Measurements from ENCODE around the gene MICAL2.

MICAL2 gene

DNA sequence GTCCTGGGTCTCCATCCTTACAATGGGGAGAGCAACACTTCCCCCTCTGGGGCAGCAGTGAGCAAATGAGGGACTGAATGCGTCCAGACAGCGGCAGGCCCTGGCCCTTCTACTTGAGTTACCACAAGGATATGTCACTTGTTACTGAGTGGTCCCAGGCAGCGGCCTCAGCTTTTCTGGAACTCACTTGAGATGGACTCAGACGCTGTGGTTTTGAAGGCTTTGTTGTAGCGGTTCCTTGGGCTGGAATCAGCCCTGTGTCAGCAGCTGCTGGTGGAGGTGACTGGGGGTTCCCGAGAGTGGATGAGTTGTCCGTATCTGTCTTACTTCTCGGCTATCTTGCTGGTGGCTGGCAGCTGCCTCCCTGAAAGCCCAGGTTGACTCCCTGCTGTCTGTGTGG, 77.0 kb downstream of the MICAL2 start:
- Mint-ChIP-seq H3K4me1 (ENCODE audit: low read depth) (peaks cover 61% of the 10 kb centered on the region), H3K27ac (peak overlapping the region; percentile 72), H3K9me3 (no peaks in the 10 kb centered on the region)

DNA sequence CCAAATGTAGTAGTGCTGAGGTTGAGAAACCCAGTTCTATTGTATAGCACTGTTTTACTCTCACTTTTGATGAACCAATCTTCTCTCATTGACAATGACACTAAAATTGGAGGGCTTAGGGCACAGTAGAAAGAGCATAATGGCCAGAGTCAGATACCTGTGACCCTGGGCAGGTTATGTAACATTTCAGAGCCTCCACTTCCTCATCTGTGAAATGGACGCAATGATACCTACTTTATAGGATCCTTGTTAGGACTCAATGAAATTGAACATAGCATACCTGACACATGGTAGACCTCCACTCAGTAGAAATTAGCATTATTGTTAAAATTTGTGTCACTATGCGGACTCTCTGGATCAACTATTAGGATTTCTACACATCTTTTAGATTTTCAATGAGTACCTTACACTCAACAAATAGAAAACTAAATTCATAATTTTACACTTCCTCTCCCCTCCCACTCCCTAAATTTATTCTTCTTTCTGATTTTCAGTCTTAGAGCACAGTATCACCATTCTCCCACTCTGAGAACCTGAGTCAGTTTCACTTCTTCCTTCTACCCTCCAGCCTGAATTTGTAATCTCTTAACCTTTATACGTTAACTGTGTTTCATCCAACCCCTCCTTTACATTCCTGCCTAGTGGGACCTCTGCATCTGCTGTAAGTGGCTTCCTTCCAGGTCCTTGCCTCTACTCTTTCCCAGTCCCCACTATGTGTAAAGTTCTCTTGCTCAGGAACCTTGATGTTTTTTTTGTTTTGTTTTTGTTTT, 78.3 kb downstream of the MICAL2 start:
- peak overlapping the region; percentile 90 for H3K27ac Mint-ChIP-seq
- H3K4me1 Mint-ChIP-seq (ENCODE audit: low read depth), result peaks cover 72% of the 10 kb centered on the region
- peak overlapping the region; percentile 60 for H3K4me3 Mint-ChIP-seq

More for the DNA sequence above, 77.0 kb downstream of the MICAL2 start:
- H3K27me3 Mint-ChIP-seq, result no peaks in the 10 kb centered on the region
- peaks cover 10% of the 10 kb centered on the region for H3K36me3 Mint-ChIP-seq (ENCODE audit: low read depth)
- peak; percentile 57 for DNase-seq
- H3K4me3 Mint-ChIP-seq, result no peak overlapping the region

DNA sequence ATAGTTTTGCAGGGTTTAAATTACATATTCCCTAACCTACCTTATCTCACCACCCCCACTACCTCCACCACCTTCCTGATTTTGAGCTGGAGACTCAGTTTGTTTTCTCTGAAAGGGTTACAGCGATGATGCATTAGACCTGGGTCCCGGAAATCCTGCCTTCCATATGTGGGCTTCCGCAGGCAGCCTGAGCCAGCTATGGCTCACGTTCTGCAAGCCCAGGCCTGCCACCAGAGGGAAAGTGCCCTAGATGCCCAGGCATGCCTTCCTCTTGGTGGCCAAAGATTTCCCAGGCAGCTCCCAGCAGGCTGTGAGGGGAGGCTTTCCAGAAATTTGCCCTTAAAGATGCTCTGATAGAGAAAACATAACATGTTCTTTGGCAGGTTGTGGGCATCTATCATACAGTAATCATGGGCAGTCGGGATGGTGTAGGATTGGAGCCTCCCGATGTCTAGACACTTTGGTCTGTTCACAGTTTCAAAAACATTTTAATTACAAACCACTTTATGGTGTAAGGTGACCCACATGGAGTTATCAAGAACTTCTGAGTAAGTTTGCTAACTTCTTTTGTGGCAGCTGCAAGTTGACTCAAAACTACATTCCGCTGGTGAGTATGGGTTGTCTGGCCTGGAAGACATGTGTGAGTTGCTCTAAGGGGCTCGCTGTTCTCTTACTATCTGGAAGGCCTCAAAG, 79.3 kb downstream of the MICAL2 start:
- Mint-ChIP-seq H3K27me3 (no peaks in the 10 kb centered on the region), H3K4me1 (ENCODE audit: low read depth) (peaks cover 80% of the 10 kb centered on the region), H3K36me3 (ENCODE audit: low read depth) (peaks cover 13% of the 10 kb centered on the region), H3K27ac (peak overlapping the region; percentile 90), H3K4me3 (peak overlapping the region; percentile 60), H3K9me3 (no peaks in the 10 kb centered on the region)
- peak; percentile 58 for DNase-seq

More for the DNA sequence above, 78.3 kb downstream of the MICAL2 start:
- Mint-ChIP-seq H3K9me3 (no peaks in the 10 kb centered on the region), H3K36me3 (ENCODE audit: low read depth) (peaks cover 13% of the 10 kb centered on the region), H3K27me3 (no peaks in the 10 kb centered on the region)
- no peak for DNase-seq

DNA sequence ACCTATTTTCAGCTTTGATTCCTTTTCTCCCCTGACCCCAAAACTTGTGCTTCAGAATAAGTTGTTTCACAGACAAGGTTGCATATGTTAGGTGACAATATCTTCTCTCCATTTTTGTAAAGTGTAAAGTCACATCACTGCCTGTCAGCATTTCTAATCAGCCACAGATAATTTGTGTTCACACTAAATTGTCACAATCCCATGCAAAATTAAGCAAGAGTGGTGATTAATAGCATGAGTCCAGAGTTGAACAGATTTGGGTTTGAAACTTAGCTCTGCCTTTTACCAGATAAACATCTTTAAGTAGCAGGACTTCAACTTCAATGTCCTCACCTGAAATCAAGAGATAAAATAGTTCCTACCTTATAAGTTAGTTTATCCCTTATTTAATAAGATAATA, 80.1 kb downstream of the MICAL2 start:
- no peak for DNase-seq
- peak overlapping the region; percentile 90 for H3K27ac Mint-ChIP-seq
- H3K36me3 Mint-ChIP-seq (ENCODE audit: low read depth), result peaks cover 13% of the 10 kb centered on the region
- H3K9me3 Mint-ChIP-seq, result no peaks in the 10 kb centered on the region
- H3K4me3 Mint-ChIP-seq, result peak overlapping the region; percentile 60
- no peaks in the 10 kb centered on the region for H3K27me3 Mint-ChIP-seq
- H3K4me1 Mint-ChIP-seq (ENCODE audit: low read depth), result peaks cover 84% of the 10 kb centered on the region

DNA sequence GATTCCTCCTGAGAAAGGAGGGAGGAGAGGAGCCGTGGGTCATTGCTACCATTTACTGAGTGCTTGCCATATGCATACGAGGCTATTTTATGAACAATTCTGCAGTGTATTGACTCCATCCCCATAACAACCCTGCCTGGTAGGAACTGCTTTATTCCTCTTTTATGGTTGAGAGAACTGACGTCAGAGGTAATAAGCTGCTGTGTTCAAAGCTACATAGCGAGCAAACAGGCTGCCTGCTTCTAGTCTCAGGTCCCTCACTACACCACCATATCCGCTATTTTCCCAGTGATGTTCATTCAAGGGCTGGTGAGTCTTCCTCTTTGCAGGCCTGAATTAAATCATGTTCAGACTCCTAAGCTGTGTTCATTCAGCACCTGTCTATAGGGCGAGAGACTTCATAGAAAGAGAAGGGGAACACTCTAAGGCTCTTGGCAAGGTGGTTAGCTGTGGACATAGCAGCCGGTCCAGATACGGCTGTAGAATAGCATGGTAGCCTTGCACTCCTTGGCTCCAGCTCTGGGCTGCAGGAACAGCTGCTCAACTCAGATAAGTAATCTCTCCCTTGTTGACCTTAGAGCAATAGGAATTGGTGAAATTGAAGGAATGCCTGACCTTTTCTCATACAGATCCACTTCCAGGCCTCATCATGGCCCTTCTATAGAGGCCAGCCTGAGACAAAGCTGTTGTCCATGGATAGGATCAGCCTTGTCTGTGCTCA, 82.6 kb downstream of the MICAL2 start:
- Mint-ChIP-seq H3K4me1 (ENCODE audit: low read depth) (peaks cover 85% of the 10 kb centered on the region), H3K36me3 (ENCODE audit: low read depth) (peaks cover 35% of the 10 kb centered on the region)

DNA sequence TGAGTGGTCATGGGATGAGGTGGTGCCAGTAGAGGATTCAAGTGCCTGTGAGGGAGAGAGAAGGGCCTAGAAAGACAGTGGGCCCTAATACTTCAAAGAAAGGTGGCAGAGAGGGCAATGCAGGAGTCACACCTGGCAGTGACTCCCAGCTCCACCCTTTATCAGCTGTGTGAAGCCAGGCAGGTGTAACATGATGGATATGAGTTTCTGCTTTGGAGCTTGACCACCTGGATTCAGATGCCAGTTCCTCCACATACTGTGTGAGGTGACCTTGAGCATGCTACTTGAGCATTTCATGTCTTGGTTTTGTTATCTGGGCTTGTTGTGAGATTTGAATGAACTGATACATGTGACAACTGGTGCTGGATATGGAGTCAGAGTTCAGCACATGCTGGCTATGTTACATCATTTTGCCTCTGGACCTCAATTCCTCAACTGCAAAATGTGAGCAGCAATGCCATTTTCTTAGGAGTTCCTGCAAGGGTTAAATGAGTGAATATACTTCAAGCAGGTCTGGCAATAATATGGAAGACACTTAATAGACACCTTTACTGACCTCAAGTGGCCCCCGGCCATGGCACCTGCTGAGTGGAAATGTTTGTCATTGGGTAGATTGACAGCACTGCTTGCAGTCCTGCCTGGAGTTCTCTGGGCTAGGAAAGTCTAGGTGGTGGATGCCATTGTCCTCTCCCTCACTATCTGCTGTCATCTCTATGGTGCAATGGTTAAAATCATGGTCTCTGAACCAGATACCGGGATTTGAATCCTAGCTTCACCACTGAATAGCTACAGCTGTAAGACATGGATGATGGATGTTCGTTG, 83.3 kb downstream of the MICAL2 start:
- Mint-ChIP-seq H3K4me1 (ENCODE audit: low read depth) (peaks cover 86% of the 10 kb centered on the region), H3K4me3 (no peak overlapping the region), H3K9me3 (no peaks in the 10 kb centered on the region), H3K27ac (no peak overlapping the region), H3K27me3 (no peaks in the 10 kb centered on the region), H3K36me3 (ENCODE audit: low read depth) (peaks cover 37% of the 10 kb centered on the region)
- no peak for DNase-seq

More for the DNA sequence above, 82.6 kb downstream of the MICAL2 start:
- DNase-seq, result no peak
- Mint-ChIP-seq H3K9me3 (no peaks in the 10 kb centered on the region), H3K27me3 (no peaks in the 10 kb centered on the region), H3K4me3 (no peak overlapping the region), H3K27ac (no peak overlapping the region)

DNA sequence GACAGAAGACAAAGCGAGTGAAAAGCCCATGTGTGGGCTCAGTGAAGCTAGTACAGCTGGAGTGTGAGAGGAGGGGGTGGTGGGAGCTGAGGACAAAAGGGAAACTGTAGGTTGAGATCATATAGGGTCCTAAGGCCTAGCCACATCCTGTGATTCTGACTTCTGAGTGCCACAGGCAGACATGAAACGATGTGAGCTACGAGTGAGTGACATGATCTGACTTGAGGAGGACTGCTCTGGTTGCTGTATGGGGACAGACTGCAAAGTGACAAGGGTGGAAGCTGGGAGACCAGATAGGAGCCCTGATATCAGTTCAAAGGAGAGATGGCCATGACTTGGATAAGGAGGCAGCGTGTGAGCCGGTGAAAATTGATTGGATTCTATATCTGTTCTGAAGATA, 85.4 kb downstream of the MICAL2 start:
- DNase-seq, result peak; percentile 59
- Mint-ChIP-seq H3K27me3 (no peaks in the 10 kb centered on the region), H3K4me3 (peak overlapping the region; percentile 83), H3K4me1 (ENCODE audit: low read depth) (peaks cover 86% of the 10 kb centered on the region), H3K36me3 (ENCODE audit: low read depth) (peaks cover 53% of the 10 kb centered on the region), H3K27ac (peak overlapping the region; percentile 92), H3K9me3 (no peaks in the 10 kb centered on the region)

DNA sequence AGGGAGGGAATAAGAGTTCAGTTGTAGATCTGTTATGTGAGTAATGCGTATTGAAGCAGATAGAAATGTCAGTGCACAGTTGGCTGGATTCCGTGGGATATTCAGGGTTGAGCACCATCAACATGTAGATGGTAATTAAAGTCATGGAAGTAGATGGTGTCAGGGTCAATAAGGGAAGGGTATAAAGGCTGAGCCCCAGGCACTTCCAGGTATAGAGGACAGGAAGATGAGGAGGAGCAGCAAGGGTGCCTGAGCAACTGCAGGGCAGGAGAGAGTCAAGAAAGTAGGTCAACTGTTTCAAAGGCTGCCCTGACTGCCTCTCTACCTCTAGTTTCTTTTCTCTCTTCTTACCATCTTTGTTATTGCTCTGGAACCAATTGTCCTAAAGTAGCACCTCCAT, 85.9 kb downstream of the MICAL2 start:
- peak overlapping the region; percentile 83 for H3K4me3 Mint-ChIP-seq
- peaks cover 89% of the 10 kb centered on the region for H3K4me1 Mint-ChIP-seq (ENCODE audit: low read depth)
- H3K27me3 Mint-ChIP-seq, result no peaks in the 10 kb centered on the region
- DNase-seq, result no peak
- peaks cover 57% of the 10 kb centered on the region for H3K36me3 Mint-ChIP-seq (ENCODE audit: low read depth)
- H3K9me3 Mint-ChIP-seq, result no peaks in the 10 kb centered on the region
- peak overlapping the region; percentile 92 for H3K27ac Mint-ChIP-seq

DNA sequence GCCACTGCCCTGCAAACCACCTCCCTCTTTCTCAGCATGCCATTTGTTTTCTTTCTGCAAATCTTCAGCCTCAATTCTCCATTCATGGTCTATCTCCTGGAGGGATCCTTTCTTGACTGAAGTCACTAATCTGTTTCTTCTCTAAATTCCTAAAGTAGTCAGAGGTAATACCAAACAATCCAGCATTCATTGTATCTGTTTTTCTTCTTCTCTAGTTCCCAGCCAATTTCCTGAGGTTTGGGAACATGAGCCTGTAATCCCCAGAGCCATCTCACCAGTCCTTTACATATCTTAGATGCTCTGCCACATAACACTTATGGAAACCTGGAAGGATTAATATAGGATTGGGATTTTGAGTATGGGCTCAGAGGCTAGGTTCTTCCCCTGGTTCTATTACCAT, 86.5 kb downstream of the MICAL2 start:
- H3K4me3 Mint-ChIP-seq, result peak overlapping the region; percentile 83
- H3K27me3 Mint-ChIP-seq, result no peaks in the 10 kb centered on the region
- peak overlapping the region; percentile 92 for H3K27ac Mint-ChIP-seq
- no peak for DNase-seq
- H3K36me3 Mint-ChIP-seq (ENCODE audit: low read depth), result peaks cover 60% of the 10 kb centered on the region
- peaks cover 88% of the 10 kb centered on the region for H3K4me1 Mint-ChIP-seq (ENCODE audit: low read depth)
- no peaks in the 10 kb centered on the region for H3K9me3 Mint-ChIP-seq

DNA sequence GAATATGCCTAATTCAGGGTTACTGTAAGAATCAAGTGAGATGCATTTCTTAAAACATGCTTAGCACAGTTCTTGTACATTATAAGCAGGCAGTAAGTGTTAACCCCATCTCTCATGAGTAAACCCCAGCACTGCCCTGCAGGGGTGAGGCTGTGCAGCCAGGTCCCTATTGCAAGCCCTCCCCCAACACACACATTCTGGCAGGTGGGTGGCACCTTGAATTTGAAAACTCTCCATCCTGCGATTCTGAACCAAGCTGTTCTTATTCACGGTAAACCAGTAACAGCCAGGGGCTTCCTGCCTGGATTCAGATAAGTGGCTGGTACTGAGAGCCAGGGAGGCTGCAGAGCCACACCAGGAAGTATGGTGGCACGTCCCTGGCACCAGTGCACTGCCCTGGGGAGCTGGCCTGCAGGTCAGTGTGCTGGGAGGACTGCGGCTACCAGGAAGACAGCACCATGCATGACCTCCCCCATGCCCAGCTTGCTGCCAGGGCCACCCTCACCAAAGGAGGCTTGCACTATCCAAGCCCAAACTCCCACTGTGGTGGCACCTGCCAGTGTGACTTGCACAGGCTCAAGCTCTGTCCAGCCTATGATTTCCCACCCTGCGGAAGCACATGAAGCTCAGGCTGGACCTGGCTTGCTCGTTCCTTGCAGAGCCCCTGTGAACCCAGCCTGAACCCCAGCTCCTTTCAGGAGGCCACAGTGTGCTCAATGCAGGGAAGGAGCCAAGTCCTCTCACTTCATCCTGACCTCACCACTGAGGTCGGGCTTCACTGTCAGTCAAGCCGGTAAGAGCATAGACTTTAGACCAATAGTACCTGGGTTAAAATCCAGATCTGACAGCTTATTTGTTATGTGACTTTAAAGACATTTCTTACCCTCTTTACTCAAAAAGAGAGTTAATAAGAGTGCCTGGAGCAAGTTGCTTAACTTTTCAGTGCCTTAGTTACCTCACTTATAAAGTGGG, 88.1 kb downstream of the MICAL2 start:
- Mint-ChIP-seq H3K9me3 (peaks cover 6% of the 10 kb centered on the region), H3K27me3 (no peaks in the 10 kb centered on the region), H3K4me1 (ENCODE audit: low read depth) (peaks cover 90% of the 10 kb centered on the region), H3K27ac (peak overlapping the region; percentile 92), H3K36me3 (ENCODE audit: low read depth) (peaks cover 72% of the 10 kb centered on the region), H3K4me3 (peak overlapping the region; percentile 83)
- DNase-seq, result no peak

DNA sequence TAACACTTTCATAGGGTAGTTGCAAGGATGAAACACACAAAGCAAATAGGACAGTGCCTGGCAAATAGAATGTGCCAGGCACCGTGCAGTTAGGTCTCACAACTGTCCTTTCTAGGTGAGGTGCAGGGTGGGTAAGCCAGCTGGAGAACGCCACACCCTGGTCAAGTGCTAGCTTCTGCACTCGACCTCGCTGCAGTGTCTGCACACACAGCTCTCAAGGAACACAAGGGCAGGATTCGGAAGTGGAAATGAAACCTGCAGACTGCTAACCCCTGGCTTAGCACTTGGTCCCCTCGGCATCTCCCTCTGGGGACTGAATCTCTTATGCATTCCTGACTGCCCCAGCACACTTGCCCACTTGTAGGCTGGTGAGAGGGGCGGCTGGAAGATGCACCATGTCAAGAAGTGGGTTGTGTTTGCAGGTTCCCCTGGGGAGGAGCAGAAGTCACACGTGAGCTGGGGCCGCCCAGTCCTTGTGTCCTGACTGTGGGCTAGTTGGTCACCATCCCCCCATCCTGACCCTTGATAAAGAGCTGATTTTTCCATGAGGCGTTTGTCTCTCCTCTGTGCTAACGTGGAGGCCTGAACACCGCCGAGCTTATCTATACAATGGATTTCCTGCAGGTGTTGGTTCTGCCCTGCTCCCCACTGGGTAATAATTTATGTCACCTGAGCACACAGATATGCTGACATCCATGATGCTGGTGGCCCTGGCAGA, 89.0 kb downstream of the MICAL2 start:
- peaks cover 91% of the 10 kb centered on the region for H3K4me1 Mint-ChIP-seq (ENCODE audit: low read depth)
- peaks cover 7% of the 10 kb centered on the region for H3K9me3 Mint-ChIP-seq
- no peaks in the 10 kb centered on the region for H3K27me3 Mint-ChIP-seq
- no peak for DNase-seq
- H3K36me3 Mint-ChIP-seq (ENCODE audit: low read depth), result peaks cover 81% of the 10 kb centered on the region
- H3K4me3 Mint-ChIP-seq, result peak overlapping the region; percentile 83
- peak overlapping the region; percentile 72 for H3K27ac Mint-ChIP-seq

DNA sequence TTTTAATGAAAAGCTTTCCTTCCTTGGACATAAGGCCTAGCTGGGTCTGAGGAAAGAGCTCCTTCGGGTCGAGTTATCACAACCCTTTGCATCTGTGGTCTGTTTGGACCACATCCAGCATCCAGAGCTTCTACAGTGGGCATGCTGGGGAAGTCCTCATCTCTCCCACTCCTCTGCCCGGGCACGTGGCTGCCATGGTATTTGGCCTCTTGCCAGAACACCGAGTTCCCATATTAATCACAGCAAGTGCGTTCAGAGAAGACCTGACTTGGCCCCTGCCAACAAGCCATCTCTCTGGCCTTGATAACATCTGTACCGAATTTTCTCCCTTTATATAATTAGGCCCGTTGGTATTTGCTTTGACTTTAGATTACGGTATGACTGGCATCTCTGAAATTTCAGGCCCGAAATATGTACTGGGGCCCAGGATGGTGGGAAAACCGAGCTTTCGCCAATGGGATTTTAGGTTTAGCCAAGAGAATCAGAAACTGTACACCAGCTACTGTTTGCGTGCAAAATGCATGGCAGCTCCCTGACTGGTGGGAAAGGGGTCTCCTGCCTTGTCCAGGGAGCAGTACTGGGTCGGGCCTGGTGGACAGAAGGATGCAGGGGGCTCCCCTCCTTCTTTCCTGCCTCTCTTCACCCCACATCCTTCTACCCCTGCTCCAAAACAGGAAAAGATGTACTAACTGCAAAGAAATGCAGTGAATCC, 90.0 kb downstream of the MICAL2 start:
- Mint-ChIP-seq H3K27ac (peak overlapping the region; percentile 72), H3K27me3 (no peaks in the 10 kb centered on the region), H3K36me3 (ENCODE audit: low read depth) (peaks cover 91% of the 10 kb centered on the region), H3K4me1 (ENCODE audit: low read depth) (peaks cover 93% of the 10 kb centered on the region), H3K4me3 (no peak overlapping the region), H3K9me3 (peaks cover 13% of the 10 kb centered on the region)
- DNase-seq, result no peak

Measured in activated T-cell treated with anti-CD3 and anti-CD28 coated beads, Interleukin-2, amount 50 U/mL, for 24 hours (primary cell).